ENCODE measurements around the gene SAMMSON. TPM values are rescaled to one million over a fixed set of nuclear protein-coding genes. Genes with fewer than 3 reads are reported as not detected.

SAMMSON gene
- total RNA-seq, result not detected
- long read RNA-seq, donor 1, result 0 reads
- long read RNA-seq, donor 2, result 0 reads

GRCh38 chr3:69999140-70000027 lies at the start of gene SAMMSON:
Gene SAMMSON, plus strand, starts transcription at chr3:69999733.
- intact Hi-C loops (cut with DNase I, micrococcal nuclease), result no loop called here
- no peak within 1 kb of the TSS for H3K4me3 ChIP-seq
- no peak for ATAC-seq
- DNase-seq, result no peak
- no peak for TF ChIP-seq CTCF (IDR thresholded peaks at IDR 0.05)
- no peaks in the 10 kb centered on the region for H3K4me1 ChIP-seq (ENCODE audit: low read depth)
- H3K36me3 ChIP-seq (ENCODE audit: low read depth), result no peaks in the 10 kb centered on the region
- no peaks in the 10 kb centered on the region for H3K9me3 ChIP-seq

DNA sequence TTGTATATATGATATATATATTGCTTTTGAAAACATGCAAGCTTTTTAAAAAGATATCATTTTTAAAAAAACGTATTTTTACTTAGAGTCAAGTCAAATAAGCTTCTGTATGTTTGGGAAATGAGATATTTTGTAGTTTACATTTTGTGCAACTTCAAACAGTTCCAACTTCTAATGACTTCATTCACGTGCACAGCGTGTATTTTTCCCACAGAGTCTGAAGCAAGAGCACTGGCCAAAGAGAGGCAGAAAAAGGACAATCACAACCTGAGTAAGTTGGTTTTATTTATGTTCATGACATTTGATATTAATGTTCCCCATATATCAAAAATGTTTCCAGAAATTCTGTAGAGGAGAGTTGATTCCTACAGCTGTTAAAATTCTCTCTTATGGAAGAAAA lies 47.9 kb upstream of the SAMMSON start:
- TF ChIP-seq CTCF (IDR thresholded peaks at IDR 0.05), result no peak
- DNase-seq (no peak), ATAC-seq (no peak)
- intact Hi-C loops (cut with DNase I, micrococcal nuclease), result no loop called here
- no peaks in the 10 kb centered on the region for H3K9me3 ChIP-seq
- peaks cover 4% of the 10 kb centered on the region for H3K4me1 ChIP-seq (ENCODE audit: low read depth)
- no peak overlapping the region for H3K4me3 ChIP-seq
- H3K36me3 ChIP-seq (ENCODE audit: low read depth), result no peaks in the 10 kb centered on the region

GRCh38 chr3:69959581-69959980 lies 40.0 kb upstream of the SAMMSON start:
- H3K9me3 ChIP-seq, result no peaks in the 10 kb centered on the region
- TF ChIP-seq CTCF (IDR thresholded peaks at IDR 0.05), result no peak
- no peaks in the 10 kb centered on the region for H3K36me3 ChIP-seq (ENCODE audit: low read depth)
- DNase-seq, result no peak
- intact Hi-C loops (cut with DNase I, micrococcal nuclease), result no loop called here
- no peak for ATAC-seq
- H3K4me1 ChIP-seq (ENCODE audit: low read depth), result no peaks in the 10 kb centered on the region
- H3K4me3 ChIP-seq, result no peak overlapping the region

DNA sequence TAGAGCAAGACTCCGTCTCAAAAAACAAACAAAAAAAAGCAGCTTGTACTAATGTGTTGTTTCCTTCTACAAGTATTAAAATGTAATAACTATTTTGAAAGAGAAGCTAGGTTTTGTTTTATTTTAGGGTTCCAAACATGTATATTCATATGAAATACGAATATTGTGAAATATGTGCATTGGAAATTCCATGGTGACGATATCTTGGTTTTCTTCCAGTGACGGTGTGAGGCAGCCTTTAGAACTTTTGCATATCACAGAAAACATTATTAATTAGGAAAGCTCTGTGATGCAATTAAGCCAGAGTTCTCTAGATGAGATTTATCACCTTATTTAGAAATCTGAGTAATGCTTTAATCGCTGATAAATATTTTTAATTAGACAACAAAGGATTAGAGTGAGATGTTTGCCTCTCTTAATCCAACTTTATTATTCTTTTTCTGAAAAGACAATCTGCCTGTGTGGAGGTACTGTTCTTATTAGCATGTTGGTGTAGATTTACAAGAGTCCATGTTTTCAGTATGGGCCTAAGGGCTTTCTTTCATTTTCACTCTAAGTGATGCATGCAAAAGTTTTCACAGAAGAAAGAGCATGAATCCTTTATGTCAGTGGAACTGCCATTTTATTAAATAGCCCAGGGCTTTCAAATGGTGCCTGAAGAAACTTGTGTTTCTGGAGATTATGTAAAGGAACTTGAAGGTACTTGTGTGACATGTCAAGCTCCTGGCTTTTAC lies 37.7 kb upstream of the SAMMSON start:
- no peak for DNase-seq
- no peak for TF ChIP-seq CTCF (IDR thresholded peaks at IDR 0.05)
- no peaks in the 10 kb centered on the region for H3K9me3 ChIP-seq
- no peak for ATAC-seq
- no peaks in the 10 kb centered on the region for H3K36me3 ChIP-seq (ENCODE audit: low read depth)
- no peak overlapping the region for H3K4me3 ChIP-seq
- H3K4me1 ChIP-seq (ENCODE audit: low read depth), result no peaks in the 10 kb centered on the region
- intact Hi-C loops (cut with DNase I, micrococcal nuclease), result no loop called here

- Histone ChIP-seq H3K4me3 (no peak overlapping the region), H3K36me3 (ENCODE audit: low read depth) (no peaks in the 10 kb centered on the region), H3K4me1 (ENCODE audit: low read depth) (no peaks in the 10 kb centered on the region), H3K9me3 (no peaks in the 10 kb centered on the region)
- ATAC-seq, result no peak
- TF ChIP-seq CTCF (IDR thresholded peaks at IDR 0.05), result no peak
- intact Hi-C loops (cut with DNase I, micrococcal nuclease), result no loop called here
- DNase-seq, result no peak
Observed at GRCh38 chr3:69963643-69964042, 35.9 kb upstream of the SAMMSON start.
